Subcutaneous abdominal adipose tissue (tissue), 5 donors: ENCODE measurements around the gene CACNA1B.
"Not testable (repeated sequence)": the region's sequence is repeated elsewhere in the genome, so short reads cannot be mapped to it uniquely, and the experiment has no call there.

ENCODE experiments used
- H3K27ac ChIP-seq: one replicate; pipeline ENCODE4 v1.7.0; 2013; ENCODE audit warnings: low read depth, mild to moderate bottlenecking, inconsistent platforms, low read length, moderate library complexity
- H3K27me3 ChIP-seq, 5 donors: one replicate each; pipeline ENCODE4 v1.7.0; 2013; ENCODE audit warnings: low read length in 5 of 5, inconsistent platforms in 1 of 5; ENCODE audit not compliant: control insufficient read depth in 5 of 5, insufficient read depth in 4 of 5
- H3K36me3 ChIP-seq, 5 donors: one replicate each; pipeline ENCODE4 v1.7.0; 2013; ENCODE audit warnings: low read length in 5 of 5; ENCODE audit not compliant: control insufficient read depth in 5 of 5, insufficient read depth in 5 of 5
- H3K4me1 ChIP-seq, 5 donors: one replicate each; pipeline ENCODE4 v1.7.0; 2013; ENCODE audit warnings: low read length in 5 of 5, mild to moderate bottlenecking in 3 of 5, moderate library complexity in 1 of 5; ENCODE audit not compliant: control insufficient read depth in 5 of 5, insufficient read depth in 5 of 5
- H3K4me3 ChIP-seq, 5 donors: one replicate each; pipeline ENCODE4 v1.7.0; 2013; ENCODE audit warnings: low read length in 5 of 5, low read depth in 1 of 5
- H3K9ac ChIP-seq, 5 donors: one replicate each; pipeline ENCODE4 v1.7.0; 2013; ENCODE audit warnings: low read length in 5 of 5, mild to moderate bottlenecking in 4 of 5, moderate library complexity in 3 of 5
- H3K9me3 ChIP-seq, 5 donors: one replicate each; pipeline ENCODE4 v1.7.0; 2013; ENCODE audit warnings: low read length in 5 of 5; ENCODE audit not compliant: control insufficient read depth in 5 of 5
- donor health status: healthy.
- donor health status: healthy.
- donor health status: healthy.
- donor health status: healthy.
- donor health status: healthy.

The CACNA1B gene

DNA sequence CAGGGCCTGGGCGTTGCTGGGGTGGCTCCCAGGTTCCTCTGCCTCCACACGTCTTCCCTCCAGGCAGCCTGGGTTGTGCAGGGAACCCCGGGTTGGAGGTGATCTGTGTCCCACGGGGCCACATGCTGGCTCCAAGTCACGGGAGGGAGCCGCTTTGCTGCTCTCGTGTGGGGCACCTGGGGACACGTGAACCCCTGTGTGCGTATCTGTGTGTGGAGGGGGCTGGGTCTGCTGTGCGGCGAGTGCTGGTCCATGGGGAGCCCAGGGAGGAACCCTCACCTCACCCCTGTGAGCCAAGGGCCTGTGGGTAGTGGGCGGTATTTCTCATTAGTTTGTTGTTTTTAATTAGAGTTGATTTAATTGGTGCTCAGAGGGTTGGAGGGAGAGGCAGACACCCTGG is 7.5 kb downstream of the CACNA1B start:
- H3K9me3 ChIP-seq, H3K4me3 ChIP-seq, H3K9ac ChIP-seq, H3K4me1 ChIP-seq, H3K36me3 ChIP-seq, H3K27ac ChIP-seq, H3K27me3 ChIP-seq: not testable (repeated sequence)

DNA sequence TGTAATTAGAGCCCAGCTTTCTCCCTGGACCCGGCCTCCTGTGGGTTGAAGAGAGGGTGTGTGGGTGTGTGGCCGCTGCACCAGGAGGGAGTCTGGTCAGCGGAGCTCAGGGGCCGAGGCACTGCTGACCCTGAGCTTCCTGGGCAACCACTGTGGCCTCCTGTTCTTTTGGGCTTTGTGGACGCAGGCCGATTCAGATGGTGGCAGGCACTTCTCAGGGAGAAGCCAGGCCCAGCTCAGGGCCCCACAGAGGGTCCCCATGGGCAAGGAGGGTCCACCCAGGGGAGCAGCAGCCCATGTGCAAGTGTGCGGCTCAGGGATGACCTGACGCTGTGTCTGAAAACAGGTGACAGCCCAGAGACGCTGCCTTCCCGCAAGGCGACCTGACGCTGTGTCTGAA is 11.0 kb downstream of the CACNA1B start:
- H3K27ac ChIP-seq, H3K4me1 ChIP-seq, H3K9ac ChIP-seq, H3K4me3 ChIP-seq, H3K9me3 ChIP-seq, H3K36me3 ChIP-seq: not testable (repeated sequence)
- peaks cover 0 to 16% (median 7%) of the 10 kb centered on the region in 5 donors for H3K27me3 ChIP-seq

DNA sequence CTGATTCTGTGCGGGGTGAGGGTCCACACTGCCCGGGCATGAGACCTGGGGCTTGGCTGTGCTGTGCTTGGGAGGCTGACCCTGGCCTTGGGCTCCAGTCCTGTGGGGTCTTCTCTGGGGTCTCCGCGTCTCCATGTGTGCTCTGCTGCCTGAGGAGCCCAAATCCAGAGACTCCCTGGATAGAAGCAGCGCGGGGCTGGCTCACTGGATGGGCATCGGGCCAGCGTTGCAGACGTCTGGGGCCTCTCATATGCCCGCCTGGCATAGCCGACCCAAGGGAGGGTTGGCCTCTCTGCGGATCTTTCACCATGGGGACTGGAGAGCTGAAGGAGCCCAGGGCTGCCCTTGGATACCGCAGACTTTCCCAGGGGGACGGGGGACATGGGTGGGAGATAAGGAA is 12.4 kb downstream of the CACNA1B start:
- not testable (repeated sequence) for H3K27ac ChIP-seq, H3K36me3 ChIP-seq, H3K4me3 ChIP-seq, H3K4me1 ChIP-seq, H3K9me3 ChIP-seq, H3K9ac ChIP-seq
- H3K27me3 ChIP-seq = peaks cover 0 to 16% (median 7%) of the 10 kb centered on the region in 5 donors

DNA sequence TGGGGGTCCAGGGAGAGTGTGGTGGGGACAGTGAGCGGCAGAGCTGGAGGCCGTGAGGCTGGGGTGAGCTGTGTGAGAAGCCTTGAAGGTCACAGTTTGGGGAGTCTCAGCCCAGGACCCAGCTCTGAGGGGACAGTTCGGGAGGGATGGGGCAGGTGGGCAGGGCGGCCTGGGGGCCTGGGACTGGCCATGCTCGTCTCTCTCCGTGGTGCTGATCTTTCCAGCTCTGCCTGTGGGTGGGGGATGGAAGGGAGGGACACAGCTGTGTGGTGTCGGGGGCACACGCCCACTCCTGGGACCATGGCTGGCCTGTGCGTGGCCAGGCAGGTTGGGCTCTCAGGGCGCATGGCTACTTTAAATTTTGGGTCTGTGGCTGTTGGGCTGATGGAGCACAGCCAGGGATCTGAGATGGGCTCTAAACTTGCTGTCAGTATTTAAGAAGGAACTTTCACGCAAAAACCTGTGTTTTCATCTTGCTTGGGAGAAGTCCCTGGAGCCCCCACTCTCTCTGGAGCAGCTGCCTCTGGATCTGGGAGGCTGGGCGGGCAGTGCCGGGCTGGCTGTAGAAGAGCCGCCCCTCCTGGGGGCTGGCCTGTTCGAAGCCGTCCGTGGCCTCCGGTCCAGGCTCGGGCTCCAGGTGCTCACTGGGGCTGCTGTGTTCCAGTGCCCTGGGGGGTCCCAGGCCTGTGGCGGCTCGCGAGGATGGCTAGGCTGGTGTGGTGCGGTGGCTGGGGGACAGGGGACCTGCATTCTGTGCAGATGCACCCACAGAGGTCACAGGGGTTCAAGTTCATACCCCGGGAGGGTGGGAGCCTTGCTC is 13.4 kb downstream of the CACNA1B start:
- not testable (repeated sequence) for H3K4me3 ChIP-seq, H3K27ac ChIP-seq
- peaks cover 0 to 16% (median 7%) of the 10 kb centered on the region in 5 donors for H3K27me3 ChIP-seq

DNA sequence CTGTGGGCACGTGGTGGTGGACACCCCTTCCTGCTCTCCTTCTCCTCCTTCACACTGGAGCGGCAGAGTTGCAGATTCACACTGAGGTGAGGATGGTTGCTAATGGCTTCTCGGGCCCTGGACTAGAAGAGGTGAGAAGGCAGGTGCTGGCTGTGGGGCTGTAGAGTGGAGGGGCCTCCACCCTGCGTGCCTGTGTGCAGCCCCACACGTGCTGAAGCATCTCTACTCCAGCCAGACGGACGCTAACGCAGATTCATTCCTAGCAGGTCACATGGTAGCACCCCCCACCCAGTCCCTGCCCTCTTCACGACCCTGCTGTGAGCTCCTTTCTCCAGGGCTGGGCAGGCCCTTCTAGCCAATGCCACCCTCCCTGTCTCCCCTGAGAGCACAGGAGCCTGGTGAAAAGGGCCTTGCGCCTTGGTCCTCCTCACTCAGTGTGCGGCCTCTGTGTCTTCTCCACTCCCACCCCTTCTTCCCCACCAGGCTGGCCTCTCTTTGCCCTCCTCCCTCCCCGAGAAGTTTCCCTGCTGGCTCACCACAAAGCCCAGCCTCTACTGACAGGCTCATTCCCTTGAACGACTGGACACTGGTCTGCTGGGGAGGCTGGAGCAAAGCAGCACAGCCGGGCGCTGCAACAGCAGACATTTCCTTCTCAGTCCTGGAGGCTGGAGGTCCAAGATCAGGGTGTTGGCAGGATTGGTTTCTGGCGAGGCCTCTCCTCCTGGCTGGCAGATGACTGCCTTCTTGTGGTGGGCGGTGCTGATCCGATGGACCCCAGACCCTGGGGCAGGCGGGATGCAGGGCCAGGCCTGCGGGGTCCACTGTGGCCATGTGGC is 14.2 kb downstream of the CACNA1B start:
- Histone ChIP-seq H3K9me3 (no peaks in the 10 kb centered on the region), H3K4me3 (no peak overlapping the region), H3K9ac (no peak overlapping the region), H3K27me3 (peaks cover 0 to 16% (median 7%) of the 10 kb centered on the region in 5 donors), H3K27ac (no peak overlapping the region), H3K4me1 (no peaks in the 10 kb centered on the region), H3K36me3 (no peaks in the 10 kb centered on the region)

More for the DNA sequence above, 13.4 kb downstream of the CACNA1B start:
- H3K4me1 ChIP-seq, H3K9me3 ChIP-seq, H3K9ac ChIP-seq, H3K36me3 ChIP-seq: not testable (repeated sequence)

DNA sequence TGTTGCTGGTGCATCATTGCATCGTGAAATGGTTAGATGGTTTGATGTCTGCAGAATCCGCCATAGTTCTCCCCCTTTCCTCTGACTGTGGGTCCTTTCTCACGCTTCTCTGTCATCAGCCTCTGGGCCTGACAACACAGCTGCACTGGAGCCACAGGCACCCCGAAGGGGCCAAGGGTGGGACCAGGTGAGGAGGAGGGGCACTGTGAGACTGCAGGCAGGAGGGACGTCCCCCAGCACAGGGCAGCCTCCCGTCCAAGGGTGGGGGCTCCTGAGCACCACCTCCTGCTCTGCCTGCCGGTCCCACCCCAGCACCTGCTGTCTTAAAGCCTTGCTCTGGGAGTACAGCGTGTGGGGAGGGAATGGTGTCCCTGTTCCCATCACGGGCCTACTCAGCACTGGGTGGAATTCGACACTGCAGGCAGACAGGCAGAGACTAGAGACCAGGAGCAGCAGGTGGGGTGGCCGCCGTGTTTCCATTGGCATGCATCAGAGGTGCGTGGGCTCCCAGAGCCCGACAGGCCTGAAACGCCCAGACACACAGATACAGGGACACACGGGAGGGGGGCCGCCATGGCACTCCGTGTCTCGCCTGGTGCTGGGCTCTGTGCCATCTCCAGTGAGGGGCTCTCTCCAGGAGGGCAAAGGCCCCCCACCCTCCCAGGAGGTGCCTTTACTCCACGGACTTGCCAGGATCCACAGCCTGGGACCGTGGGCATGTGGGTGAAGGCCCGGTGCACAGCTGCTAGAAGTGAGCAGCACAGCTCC is 15.0 kb downstream of the CACNA1B start:
- Histone ChIP-seq H3K27ac (no peak overlapping the region), H3K4me3 (no peak overlapping the region), H3K36me3 (no peaks in the 10 kb centered on the region), H3K9ac (no peak overlapping the region), H3K9me3 (no peaks in the 10 kb centered on the region), H3K27me3 (peaks cover 0 to 16% (median 7%) of the 10 kb centered on the region in 5 donors), H3K4me1 (no peaks in the 10 kb centered on the region)

DNA sequence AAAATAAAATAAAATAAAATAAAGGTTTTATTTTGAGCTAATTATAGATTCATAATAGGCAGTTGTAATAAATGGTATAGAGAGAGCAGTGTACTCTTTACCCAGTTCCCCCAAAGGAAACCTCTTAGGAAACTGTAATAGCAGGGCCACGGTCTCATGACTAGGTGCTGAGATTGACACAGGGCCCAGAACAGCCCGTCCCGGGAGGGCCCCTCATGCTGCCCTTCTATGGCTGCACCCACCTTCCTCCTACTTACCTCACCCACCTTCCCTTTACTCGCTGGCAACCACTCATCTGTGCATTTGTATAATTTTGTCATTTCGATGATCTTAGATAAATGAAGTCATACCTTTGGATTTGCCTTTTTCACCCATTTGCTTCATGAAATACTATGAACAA is 16.1 kb downstream of the CACNA1B start:
- H3K9me3 ChIP-seq = no peaks in the 10 kb centered on the region
- peaks cover 0 to 16% (median 7%) of the 10 kb centered on the region in 5 donors for H3K27me3 ChIP-seq
- H3K36me3 ChIP-seq = no peaks in the 10 kb centered on the region
- H3K27ac ChIP-seq = no peak overlapping the region
- no peaks in the 10 kb centered on the region for H3K4me1 ChIP-seq
- no peak overlapping the region for H3K9ac ChIP-seq
- H3K4me3 ChIP-seq = no peak overlapping the region

DNA sequence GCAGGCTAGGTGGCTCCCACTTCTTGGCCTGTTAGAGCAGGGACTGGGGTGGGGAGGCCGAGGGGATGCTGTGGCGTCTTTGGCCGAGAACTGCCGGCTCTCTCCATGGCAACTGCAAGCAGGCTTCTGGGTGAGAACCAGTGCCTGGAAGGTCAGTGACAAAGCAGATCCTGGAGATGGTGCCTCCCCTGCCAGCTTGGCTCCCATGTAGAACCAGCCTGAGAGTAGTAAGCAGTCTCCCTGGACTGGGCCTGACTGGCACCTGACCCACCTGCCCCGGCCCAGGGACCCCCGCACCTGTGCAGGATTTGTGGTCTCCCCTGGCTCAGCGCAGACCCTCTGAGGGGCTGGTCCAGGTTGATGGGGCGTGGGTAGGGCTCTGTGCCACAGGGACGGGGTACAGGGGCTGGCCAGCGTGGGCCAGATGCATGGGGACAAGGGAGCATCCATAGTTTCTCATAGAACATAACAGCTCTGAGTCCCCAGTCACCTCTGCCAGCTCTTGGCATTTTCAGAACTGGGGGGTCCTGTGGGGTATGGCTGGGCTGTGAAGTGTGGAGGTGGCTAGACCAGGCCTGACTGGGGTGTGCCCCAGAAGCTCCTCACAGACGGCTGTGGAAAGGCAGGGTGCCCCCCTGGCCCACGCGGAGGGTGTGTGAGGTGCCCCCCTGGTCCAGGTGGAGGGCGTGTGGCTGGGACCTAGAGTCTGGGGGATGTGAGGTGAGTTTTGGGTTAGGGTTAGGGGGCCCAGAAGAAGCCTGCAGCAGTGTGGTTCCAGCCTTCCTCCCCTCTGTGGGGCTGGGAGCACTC is 22.2 kb downstream of the CACNA1B start:
- Histone ChIP-seq H3K9ac (no peak overlapping the region), H3K27ac (no peak overlapping the region), H3K9me3 (peaks cover 3 to 9% (median 4%) of the 10 kb centered on the region in 5 donors)

DNA sequence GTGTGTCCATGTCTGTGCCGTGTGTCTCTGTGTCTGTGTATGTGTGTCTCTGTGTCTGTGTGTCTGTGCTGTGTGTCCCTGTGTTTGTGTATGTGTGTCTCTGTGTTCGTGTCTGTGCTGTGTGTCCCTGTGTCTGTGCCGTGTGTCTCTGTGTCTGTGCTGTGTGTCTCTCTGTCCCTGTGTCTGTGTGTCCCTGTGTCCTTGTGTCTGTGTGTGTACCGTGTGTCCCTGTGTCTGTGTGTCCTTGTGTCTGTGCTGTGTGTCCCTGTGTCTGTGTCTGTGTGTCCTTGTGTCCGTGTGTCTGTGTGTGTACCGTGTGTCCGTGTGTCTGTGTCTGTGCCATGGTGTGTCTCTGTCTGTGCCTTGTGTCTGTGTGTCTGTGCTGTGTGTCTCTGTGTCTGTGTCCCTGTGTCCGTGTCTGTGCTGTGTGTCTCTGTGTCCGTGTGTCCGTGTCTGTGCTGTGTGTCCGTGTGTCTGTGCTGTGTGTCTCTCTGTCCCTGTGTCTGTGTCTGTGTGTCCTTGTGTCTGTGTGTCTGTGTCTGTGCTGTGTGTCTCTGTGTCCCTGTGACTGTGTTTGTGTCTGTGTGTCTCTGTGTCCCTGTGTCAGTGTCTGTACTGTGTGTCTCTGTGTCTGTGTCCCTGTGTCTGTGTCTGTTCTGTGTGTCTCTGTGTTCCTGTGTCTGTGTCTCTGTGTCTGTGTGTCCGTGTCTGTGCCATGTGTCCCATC is 23.2 kb downstream of the CACNA1B start:
- no peaks in the 10 kb centered on the region for H3K36me3 ChIP-seq
- H3K9ac ChIP-seq = no peak overlapping the region
- peaks cover 3 to 9% (median 4%) of the 10 kb centered on the region in 5 donors for H3K9me3 ChIP-seq
- peaks cover 0 to 19% (median 7%) of the 10 kb centered on the region in 5 donors for H3K27me3 ChIP-seq
- no peak overlapping the region for H3K27ac ChIP-seq
- no peaks in the 10 kb centered on the region for H3K4me1 ChIP-seq
- no peak overlapping the region for H3K4me3 ChIP-seq

More for the DNA sequence above, 22.2 kb downstream of the CACNA1B start:
- H3K4me1 ChIP-seq = no peaks in the 10 kb centered on the region
- no peaks in the 10 kb centered on the region for H3K36me3 ChIP-seq
- no peak overlapping the region for H3K4me3 ChIP-seq
- peaks cover 0 to 19% (median 7%) of the 10 kb centered on the region in 5 donors for H3K27me3 ChIP-seq
